Eye (tissue), 1 donor: Measurements from ENCODE around the gene RCOR1.
A peak's percentile ranks its signal among the peaks of the same experiment; 100 is the strongest.

ENCODE experiments used
- DNase-seq: peaks from one replicate; pipeline ENCODE4 v3.0.0-alpha.2; 2015

The RCOR1 gene

DNA sequence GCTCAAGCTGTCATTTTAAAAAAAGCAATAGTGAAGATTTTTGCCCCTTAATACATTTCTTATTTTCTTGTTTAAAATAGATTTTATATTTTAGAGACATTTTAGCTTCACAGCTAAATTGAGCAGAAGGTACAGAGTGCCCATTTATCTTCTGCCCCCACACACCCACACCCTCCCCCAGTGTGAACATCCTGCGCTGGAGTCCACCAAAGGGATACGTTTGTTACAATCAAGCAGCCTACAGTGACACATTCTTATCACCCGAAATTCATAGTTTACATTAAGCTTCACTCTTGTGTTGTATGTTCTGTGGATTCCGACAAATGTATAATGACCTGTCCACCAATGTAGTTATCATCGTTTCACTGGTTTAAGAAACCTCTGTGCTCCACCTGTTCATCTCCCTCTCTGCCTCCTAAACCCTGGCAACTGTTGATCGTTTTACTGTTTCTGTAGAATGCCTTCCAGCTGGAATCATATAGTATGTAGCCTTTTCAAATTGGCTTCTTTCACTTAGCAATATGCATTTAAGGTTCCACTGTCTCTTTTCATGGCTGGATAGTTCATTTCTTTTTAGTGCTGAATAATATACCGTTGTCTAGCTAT lies 93.8 kb downstream of the RCOR1 start:
- DNase-seq = no peak

DNA sequence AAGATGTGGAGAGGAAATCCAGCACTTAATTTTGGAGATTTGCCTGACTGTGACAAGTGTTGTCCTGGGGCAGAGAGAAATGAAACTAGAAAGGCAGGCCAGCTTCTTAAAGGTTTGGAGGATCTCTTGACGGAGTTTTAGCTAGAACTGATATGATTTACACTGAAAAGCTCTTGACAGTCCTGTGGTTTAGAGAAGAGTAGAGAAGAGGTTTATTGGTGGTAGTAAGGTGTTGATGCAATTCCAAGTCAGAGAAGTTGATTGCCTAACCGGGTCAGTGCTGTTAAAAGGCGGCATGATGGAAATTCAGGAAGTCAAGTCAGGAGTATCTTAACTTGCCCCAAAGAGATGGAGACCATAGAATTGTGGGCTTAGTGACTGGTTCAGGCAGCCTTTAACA lies 95.8 kb downstream of the RCOR1 start:
- DNase-seq = no peak

- no peak for DNase-seq
These were observed 98.2 kb downstream of the RCOR1 start for GRCh38 chr14:102690509-102691286.

DNA sequence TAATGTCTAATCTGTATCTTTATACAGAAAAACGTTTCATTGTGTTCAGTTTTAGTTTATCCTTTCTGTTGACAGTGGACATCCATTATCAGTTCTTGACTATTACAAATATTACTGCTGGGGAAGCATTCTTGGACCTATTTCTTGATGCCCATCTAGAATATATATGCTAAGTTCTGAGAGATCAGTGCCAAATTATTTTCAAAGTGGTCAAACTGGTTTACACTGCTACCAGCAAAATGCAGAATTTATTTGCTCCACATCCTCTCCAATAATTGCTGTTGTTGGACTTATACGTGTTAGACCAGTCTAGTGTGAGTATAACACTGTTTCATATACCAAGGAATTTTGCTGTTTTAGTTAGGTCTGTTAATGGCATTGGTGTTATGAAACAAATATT lies 99.3 kb downstream of the RCOR1 start:
- DNase-seq = no peak

GRCh38 chr14:102692334-102692733 lies 99.9 kb downstream of the RCOR1 start:
- no peak for DNase-seq

DNA sequence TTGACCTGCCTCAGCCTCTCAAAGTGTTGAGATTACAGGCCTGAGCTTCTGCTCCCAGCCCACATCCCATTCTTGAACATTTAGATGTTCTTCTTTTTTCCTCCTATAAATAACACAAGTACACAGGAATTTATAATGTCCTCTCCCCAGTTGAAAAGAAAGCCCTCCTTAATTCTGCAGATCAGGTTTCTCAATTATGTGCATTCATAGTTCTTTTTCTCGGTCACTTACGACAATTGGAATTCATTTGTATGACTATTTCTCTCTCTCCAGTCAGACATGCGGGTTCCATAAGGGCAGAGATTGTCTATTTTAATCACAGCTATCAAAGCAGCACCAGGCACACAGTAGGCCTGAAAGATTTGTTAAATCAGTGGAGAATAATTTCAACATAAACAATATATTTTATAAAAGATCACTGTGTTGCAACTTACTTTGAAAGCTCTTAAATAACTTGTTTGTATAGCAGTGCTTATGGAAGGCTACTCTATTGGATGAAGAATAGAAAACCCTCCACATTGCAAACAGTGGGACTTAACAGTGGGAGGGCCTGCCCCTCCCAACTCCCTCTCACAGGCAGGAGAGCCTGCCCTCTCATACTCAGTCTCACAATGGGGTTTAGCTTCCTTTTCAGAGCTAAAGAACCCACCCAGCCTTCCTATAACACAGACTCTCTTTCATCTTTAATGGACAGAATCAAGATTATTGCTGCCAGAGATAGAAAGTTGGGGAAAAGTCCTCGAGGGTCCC lies 100.7 kb downstream of the RCOR1 start:
- DNase-seq = no peak

GRCh38 chr14:102694530-102695166 lies 102.2 kb downstream of the RCOR1 start:
- peak; percentile 94 for DNase-seq

DNA sequence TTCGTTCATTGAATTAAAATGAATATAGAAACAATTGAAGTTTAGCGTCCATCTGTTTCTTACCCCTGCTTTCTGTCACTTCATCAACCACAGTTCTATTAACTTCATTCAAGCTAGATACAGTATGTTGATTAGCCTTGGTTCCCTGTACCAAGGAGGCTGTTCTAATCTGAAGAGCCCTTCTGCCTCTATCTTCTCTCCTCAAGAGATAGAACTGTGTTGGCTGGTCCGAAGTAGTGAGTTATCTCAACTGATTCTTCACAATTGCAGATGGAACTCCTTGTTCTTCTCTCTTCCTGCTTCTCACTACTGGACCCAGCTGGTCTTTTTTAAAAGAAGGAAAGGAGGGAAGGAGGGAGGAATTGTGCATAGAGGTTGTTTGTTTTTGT lies 102.7 kb downstream of the RCOR1 start:
- DNase-seq = no peak

GRCh38 chr14:102696332-102696731 lies 103.9 kb downstream of the RCOR1 start:
- DNase-seq = no peak

- no peak for DNase-seq
These were observed 104.5 kb downstream of the RCOR1 start for GRCh38 chr14:102696856-102697495.

- DNase-seq = no peak
These were observed 105.1 kb downstream of the RCOR1 start for GRCh38 chr14:102697501-102697900.

- no peak for DNase-seq
These were observed 107.1 kb downstream of the RCOR1 start for GRCh38 chr14:102699416-102700110.

DNA sequence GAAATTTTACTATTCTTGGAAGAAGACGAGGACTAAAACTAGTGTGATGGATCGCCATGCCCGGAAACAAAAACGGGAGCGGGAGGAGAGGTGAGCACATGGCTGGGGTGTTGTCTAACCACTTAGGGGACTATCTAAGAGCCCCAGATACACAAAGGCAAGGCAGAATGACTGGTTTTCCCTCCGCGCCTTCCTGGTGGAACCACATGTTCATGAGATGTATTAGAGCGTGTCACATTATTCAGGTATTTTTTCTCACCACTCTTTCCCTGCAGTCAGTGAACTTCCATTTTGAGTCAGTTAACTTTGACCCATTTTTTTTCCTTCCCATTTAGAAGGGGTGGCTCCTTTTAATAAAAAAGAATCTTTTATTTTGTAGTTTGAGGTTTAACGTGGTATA lies 116.0 kb downstream of the RCOR1 start:
- no peak for DNase-seq

DNA sequence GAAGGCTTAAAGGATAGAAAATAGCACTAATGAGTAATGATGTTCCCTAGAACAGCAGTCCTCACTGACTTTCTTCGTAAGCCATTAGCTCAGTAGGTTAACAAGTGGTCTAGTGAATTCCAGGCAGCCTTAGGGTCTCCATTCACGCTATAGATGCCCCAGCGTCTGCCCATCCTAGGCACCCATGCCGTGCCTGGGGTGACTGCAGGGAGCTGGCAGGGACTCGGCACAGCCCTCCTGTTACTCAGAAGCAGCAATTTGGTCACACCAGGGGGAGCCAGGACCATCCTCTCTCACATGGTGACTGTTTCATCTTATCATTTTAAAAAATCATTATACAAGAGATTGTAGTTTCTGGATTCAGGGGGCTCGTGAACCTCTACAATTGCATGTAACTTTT lies 118.8 kb downstream of the RCOR1 start:
- DNase-seq = no peak

DNA sequence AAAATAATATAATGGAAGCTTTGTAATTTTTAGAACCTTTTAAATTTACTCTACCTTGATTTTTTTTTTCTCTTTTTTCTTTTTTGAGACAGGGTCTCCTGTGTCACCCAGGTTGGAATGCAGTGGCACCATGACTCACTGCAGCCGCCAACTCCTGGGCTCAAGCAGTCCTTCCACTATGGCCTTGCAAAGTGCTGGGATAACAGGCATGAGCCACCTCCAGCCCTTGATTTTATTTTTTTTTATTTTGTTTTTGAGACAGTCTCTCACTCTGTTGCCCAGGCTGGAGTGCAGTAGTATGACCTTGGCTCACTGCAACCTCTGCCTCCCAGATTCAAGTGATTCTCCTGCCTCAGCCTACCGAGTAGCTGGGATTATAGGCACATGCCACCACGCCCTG lies 119.5 kb downstream of the RCOR1 start:
- DNase-seq = no peak

DNA sequence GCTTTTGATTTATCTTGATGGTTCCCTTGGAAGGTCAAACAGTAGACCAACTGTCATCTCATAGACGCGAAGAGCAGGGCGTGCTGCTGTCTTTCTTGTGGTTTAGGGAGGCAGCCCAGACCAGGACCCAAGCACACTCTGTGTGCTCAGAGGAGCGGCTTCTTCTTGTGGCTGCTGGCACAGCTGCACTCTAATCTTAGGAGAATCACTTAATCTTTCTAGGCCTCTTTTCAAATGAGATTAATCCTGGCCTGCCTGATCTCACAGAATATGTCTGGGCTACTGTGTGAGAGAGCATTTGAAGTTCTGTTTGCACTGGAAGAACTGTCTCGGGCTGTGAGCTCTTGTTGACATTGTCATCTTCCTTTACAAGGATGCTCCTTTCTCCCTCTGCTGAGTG lies 124.8 kb downstream of the RCOR1 start:
- DNase-seq = peak; percentile 26

DNA sequence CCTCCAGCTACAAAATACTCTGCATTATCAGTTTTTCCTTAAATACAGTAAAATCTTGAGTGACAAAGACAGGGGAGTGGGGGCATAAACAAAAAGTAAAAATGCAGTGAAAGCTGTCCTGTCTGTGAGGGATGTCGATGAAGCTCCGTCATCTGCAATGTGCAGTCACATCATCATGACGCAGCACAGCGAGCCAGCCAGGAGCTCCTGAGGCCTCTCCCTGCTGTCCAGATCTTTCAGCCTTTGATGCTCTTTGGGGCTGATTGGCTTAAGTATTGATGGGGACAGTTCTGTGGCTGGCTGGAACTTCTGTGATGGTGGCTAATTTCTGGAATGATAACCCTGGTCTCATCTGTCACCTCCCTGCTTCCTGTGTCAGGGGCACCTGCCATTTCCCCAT lies 130.2 kb downstream of the RCOR1 start:
- DNase-seq = no peak

DNA sequence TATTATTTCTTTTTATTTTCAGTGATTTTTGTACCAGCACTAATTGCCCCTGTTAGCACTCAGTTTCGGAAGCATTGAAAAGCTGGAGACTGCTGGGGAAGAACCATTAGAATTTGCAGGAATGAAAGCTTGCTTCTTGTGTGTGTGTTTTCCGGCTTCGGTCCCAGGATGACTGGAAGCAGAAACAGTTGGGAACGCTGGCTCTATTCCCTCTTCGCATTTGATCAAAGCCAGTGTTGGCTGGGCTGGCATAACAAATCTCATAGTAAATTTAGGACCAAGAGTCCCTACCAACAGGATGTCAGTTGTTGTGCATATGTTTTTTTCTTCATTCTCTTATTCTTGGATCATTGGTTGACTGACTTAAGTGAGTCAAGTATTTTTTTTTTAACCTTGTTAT lies 131.2 kb downstream of the RCOR1 start:
- DNase-seq = no peak

GRCh38 chr14:102726191-102726949 lies 133.9 kb downstream of the RCOR1 start:
- DNase-seq = no peak

DNA sequence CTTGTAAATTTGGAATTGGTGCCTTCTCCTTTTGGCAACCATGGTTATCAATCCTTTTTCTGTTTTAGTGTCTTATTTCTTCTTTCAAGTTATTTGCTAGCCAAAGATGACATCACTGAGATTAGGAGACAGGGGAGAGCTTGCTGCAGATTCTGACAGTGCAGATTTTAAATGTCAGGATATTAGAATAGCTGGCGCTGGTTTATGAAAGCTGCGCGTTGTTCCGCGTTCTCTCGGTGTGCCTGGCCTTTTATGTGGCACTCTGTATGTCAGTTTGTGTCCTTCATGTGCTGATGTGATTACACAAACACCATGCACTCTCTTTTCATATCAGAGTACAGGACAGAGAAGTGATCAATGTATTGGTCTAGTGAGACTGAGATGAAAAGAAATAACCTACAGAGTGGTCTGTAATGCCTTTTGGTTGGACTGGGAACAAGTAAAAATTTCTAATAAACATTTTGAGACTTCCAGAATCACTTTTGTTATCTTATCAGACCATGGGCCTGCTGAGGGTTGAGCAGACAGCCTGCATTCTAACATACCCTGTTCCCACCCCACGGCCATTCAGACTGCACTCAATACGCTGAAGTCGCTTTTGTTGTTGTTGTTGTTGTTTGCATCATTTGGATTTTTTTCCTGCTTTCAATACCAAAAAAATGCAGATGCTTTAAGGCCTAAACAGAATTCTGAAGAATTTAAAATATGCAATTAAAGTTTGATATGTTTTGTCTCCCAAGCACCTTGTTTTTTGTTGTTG lies 135.1 kb downstream of the RCOR1 start:
- no peak for DNase-seq

- DNase-seq = no peak
These were observed 136.1 kb downstream of the RCOR1 start for GRCh38 chr14:102728501-102728900.
